Embryonic facial prominence (tissue), 1 donor: Measurements from ENCODE around the gene PSMC5.
"Not testable (repeated sequence)": the region's sequence is repeated elsewhere in the genome, so short reads cannot be mapped to it uniquely, and the experiment has no call there.

Experiments
- DNase-seq: peaks from one replicate; pipeline ENCODE4 v3.0.0-alpha.2; 2016; ENCODE audit errors: extremely low spot score

Gene PSMC5

DNA sequence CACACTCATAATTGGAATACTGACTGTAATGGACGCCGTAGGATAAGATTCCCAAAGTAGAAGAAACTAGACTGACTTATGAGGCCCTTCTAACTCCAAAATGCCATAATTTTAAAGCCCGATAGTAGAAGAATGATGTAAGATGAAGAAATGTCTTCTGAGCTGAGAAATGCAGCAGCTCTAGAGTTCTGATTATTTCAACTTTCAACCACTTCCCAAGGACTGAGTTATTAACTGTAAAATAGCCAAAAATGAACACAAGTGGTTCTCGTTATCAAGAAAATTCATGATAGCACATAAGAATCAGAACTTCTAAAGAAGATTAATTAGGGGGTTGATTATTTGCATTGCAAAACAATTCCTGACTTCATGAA lies 43.0 kb downstream of the PSMC5 start:
- not testable (repeated sequence) for DNase-seq

DNA sequence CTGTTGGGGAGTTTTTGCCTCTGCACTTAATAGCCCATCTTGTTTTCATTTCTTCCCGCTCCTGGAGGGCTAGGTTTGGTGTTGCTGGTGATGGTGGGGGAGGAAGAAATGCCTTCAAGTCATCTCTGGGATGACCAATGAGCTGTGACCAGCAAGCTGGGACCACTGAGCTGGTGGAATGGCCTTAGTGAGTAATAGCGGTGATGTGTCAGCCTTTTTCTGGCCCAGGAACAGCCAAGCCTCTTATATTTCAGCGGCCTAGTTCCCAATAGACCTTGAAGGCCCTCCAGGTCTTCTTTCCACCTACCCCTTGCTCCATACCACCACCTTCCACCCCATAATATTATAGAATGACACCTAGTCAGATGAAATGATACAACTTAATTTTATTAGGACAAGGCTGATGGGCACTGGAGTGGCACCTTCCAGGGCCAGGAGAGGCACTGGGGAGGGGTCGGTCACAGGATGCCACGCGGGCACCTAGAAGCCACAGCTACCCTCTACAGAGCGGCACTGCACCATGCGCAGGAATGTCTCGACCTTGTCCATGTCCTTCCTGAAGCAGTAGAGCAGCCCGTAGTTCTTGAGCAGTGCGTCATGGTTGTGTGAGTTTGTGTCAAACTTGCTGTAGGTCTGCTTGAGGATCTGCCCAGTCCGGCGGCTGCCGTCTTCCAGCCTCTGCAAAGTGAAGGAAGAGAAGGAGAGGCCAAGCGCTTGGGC lies 44.6 kb downstream of the PSMC5 start:
- DNase-seq: not testable (repeated sequence)

DNA sequence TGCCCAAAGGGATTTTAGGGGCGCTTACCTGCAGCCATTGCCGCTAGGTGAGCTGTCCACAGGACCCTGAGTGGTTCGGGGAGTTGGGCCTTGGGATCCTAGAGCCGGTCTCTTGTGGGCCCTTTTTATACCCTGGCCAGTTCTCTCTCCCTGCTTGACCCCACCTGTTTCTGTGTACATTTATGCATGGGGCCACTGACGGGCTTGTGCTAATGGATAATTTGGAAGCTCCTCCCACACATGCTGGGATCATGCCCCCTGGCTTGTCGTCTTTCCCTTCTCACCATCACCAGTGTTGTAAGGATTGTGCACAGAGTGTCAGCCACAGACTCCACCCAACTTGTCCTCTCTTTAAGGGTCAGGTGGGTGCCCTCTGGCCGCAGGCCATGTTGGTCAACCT lies 46.3 kb downstream of the PSMC5 start, which contains the start of gene CSH2:
CSH2 (minus strand) TSS at position 101 of the 400 bp plus-strand sequence; CDS start at position 38, 63 bp downstream.
- not testable (repeated sequence) for DNase-seq

DNA sequence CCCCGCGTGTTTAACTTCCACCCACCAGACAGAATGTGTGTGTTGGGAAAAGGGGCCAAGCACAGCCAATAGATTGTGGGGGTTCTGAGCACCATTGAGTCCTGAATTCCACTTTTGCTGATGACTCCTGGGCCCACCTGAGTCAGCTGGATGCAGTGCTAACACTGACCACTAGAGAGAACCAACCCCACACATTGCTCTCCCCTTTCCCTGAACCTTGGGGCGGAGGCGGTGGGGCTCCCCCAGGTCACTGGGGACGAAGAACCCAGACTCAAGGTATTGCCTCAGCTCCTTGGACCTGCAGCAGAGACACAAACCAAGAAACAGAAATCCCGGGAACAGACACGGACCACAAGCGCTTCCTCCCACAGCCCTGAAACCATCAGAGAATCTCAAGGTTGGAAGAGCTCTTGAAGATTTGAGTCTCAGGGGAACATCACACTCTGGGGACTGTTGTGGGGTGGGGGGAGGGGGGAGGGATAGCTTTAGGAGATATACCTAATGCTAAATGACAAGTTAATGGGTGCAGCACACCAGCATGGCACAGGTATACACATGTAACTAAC lies 46.9 kb downstream of the PSMC5 start:
- not testable (repeated sequence) for DNase-seq

DNA sequence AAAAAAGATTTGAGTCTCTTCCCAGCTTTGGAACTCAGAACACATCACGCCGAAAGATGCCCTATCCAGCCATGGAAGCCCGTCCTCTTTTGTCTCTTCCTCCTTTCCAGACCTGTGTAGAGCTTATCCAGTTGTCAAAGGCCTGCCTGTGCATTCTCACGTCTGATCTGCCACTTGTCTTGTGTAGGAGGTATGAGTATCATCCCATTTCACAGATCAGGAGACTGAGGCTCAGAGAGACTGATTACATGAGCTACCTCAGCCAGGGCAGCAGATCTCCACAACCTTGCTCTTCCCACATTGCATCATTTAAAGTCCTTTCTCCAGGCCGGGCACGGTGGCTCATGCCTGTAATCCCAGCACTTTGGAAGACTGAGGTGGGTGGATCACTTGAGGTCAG lies 47.5 kb downstream of the PSMC5 start:
- not testable (repeated sequence) for DNase-seq

DNA sequence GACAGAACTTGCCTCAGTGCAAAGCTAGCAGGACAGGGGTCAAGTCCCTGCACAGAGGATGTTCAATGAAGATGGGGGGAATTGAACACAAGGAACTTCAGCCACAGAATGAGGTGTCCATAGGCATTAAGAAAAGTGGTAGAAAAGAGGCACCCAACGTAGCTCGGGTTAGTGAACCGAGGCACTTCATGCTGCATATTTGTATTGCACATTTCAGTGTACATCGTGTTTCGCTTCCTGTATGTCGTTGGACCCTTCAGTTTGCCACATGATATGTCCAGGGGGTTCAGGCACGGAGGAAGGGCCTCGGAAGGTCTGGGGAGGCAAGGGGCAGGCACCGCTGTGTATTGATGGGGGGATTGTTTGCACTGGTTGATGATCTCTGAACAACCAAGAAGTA lies 51.2 kb downstream of the PSMC5 start:
- DNase-seq: not testable (repeated sequence)

DNA sequence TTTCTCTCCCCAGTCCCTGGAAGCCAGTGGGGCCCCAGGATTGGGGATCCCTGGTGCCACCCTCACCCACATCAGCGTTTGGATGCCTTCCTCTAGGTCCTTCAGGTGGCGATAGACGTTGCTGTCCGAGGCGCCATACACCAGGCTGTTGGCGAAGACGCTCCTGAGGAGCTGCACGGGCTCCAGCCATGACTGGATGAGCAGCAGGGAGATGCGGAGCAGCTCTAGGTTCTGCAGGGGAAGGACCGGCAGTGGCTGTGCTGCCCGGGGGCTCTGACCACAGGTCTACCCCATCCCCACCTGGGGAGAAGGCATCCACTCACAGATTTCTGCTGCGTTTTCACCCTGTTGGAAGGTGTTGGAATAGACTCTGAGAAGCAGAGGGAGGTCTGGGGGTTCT lies 53.5 kb downstream of the PSMC5 start:
- no peak for DNase-seq

DNA sequence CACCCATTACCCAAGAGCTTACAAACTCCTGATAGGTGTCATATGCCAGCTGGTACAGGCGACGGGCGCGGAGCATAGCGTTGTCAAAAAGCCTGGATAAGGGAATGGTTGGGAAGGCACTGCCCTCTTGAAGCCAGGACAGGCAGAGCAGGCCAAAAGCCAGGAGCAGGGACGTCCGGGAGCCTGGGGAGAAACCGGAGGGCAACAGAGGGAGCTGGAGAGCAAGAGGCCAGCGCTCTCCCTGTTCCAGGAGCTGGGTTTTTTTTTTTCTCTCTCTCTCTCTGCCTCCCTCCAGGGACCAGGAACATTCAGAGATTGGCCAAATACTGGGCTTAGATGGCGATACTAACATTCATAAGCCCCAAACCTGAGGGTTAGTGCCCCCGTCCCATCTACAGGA lies 54.1 kb downstream of the PSMC5 start:
- not testable (repeated sequence) for DNase-seq
